Measurements from ENCODE around the gene CEBPG.

The CEBPG gene

DNA sequence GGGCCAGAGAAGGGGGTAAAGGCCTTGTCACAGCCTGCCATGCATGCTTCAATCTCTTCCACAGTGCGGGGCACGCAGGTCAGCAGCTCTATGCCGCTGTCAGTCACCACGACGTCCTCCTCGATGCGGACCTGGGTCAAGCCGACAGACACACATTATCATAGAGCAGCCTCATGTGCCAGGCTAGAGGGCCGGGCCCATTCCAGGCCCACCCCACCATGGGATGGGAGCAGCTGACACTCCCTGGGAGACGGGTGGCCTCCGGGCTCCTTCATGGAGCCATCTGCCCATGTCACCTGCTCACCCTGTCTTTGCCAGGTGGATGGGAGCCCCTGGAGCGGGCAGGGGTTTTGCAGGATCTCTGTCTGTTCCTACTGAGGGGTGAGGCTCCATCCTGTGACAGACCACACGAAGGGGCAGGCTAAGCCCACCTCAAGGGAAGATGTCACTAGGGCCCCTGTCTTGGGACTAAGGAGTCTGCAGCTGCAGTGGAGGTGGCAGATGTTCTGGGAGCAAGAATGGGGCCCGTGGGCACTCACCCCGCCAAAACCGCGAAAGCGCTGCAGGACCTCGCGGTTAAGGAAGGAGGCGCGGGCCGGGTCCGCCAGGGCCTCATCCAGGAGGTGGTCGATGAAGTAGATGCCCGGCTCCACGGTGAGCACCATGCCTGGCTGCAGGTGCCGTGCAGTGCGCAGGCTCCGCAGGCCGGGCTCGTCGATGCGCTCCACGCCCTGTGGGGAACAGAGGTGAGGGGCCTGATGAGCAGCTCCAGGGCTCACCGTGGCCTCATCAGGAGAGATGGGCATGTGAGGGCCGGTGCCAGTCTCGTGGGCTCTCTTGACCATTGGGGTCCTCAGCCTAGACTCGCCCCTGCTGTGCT is 14.1 kb downstream of the CEBPG start:
- H3K9me3 ChIP-seq (ENCODE audit: severe bottlenecking), result no peaks in the 10 kb centered on the region
- TF ChIP-seq, protein P1, sequence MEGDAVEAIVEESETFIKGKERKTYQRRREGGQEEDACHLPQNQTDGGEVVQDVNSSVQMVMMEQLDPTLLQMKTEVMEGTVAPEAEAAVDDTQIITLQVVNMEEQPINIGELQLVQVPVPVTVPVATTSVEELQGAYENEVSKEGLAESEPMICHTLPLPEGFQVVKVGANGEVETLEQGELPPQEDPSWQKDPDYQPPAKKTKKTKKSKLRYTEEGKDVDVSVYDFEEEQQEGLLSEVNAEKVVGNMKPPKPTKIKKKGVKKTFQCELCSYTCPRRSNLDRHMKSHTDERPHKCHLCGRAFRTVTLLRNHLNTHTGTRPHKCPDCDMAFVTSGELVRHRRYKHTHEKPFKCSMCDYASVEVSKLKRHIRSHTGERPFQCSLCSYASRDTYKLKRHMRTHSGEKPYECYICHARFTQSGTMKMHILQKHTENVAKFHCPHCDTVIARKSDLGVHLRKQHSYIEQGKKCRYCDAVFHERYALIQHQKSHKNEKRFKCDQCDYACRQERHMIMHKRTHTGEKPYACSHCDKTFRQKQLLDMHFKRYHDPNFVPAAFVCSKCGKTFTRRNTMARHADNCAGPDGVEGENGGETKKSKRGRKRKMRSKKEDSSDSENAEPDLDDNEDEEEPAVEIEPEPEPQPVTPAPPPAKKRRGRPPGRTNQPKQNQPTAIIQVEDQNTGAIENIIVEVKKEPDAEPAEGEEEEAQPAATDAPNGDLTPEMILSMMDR (IDR thresholded peaks at IDR 0.05; ENCODE audit: poor library complexity, severe bottlenecking), result no peak
- no peak for ATAC-seq (ENCODE audit: low read depth)
- no peaks in the 10 kb centered on the region for H3K27me3 ChIP-seq (ENCODE audit: insufficient read depth, poor library complexity, severe bottlenecking)
- H3K36me3 ChIP-seq (ENCODE audit: low read depth), result peaks cover 25% of the 10 kb centered on the region
- no peak overlapping the region for H3K27ac ChIP-seq (ENCODE audit: poor library complexity, severe bottlenecking)
- no peak overlapping the region for H3K4me3 ChIP-seq (ENCODE audit: severe bottlenecking)
- H3K4me1 ChIP-seq (ENCODE audit: insufficient read depth, poor library complexity, severe bottlenecking), result peaks cover 5% of the 10 kb centered on the region
- peak; percentile 62 for DNase-seq (ENCODE audit: low spot score)

DNA sequence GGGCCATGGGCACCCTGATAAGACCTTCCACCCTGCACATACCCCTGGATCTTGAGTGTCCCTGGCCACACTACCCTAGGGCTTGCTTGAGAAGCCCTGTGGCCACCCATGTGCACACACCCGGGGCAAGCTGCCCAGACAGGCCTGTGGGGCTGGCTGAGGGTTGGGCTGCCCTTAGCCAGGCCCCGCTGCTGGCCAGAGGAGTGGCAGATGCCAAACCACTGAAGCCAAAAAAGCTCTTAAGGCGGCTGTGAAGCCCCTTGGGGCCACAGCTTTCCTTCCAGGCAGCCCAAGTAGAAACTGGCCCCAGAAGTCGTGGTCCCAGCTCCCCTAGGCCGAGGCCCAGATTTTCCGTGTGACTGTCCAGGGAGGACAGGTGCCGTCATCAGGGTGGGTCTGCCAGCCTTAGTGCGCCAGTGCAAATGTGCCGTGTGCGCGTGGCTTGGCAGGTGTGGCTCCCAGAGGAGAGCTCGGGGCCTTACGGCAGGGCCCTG is 14.8 kb downstream of the CEBPG start:
- H3K4me1 ChIP-seq (ENCODE audit: insufficient read depth, poor library complexity, severe bottlenecking), result peaks cover 5% of the 10 kb centered on the region
- no peak overlapping the region for H3K27ac ChIP-seq (ENCODE audit: poor library complexity, severe bottlenecking)
- ATAC-seq (ENCODE audit: low read depth) (no peak; the same call in 2 of the 3 replicates), DNase-seq (ENCODE audit: low spot score) (peak; percentile 51)
- no peaks in the 10 kb centered on the region for H3K27me3 ChIP-seq (ENCODE audit: insufficient read depth, poor library complexity, severe bottlenecking)
- no peaks in the 10 kb centered on the region for H3K9me3 ChIP-seq (ENCODE audit: severe bottlenecking)
- TF ChIP-seq, protein P1 (IDR thresholded peaks at IDR 0.05; ENCODE audit: poor library complexity, severe bottlenecking), result no peak
- no peak overlapping the region for H3K4me3 ChIP-seq (ENCODE audit: severe bottlenecking)
- peaks cover 18% of the 10 kb centered on the region for H3K36me3 ChIP-seq (ENCODE audit: low read depth)

DNA sequence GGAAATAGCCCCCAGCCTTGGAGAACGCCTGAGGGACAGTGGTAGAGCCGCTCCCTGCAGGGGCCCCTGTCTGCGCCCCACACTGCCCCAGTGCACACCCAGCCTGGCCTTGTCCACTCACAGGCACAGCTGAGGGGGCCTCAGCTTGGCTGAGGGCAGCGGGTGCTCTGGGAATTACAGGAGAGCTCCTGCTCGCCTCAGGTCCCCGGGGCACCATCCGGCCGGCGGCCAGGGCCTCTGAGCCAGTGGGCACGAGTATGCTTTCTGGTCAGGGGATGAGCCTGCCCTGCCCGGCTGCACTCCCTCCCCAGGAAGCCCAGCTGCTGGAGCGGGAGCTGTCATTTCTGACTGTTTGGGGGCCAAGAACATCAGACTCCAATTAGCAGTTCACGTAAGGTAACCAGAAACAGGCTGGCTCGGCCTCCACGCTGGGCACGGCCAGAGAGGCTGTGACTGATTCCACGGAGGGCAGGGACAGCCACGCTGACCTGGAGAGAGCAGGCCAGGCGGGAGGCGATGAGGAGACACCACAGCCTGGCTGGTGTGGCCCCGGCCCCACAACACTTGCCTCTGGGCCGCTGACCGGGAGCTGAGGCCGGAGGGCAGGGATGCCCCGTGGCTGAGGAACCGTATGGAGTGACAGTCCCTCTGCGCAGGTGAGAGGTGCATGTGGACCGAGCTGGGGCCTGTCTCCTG is 15.4 kb downstream of the CEBPG start:
- Histone ChIP-seq H3K4me1 (ENCODE audit: insufficient read depth, poor library complexity, severe bottlenecking) (peaks cover 11% of the 10 kb centered on the region), H3K27ac (ENCODE audit: poor library complexity, severe bottlenecking) (no peak overlapping the region), H3K27me3 (ENCODE audit: insufficient read depth, poor library complexity, severe bottlenecking) (no peaks in the 10 kb centered on the region), H3K9me3 (ENCODE audit: severe bottlenecking) (no peaks in the 10 kb centered on the region), H3K4me3 (ENCODE audit: severe bottlenecking) (no peak overlapping the region), H3K36me3 (ENCODE audit: low read depth) (peaks cover 16% of the 10 kb centered on the region)
- no peak for ATAC-seq (ENCODE audit: low read depth)
- TF ChIP-seq, protein P1 (IDR thresholded peaks at IDR 0.05; ENCODE audit: poor library complexity, severe bottlenecking), result no peak
- no peak for DNase-seq (ENCODE audit: low spot score)

DNA sequence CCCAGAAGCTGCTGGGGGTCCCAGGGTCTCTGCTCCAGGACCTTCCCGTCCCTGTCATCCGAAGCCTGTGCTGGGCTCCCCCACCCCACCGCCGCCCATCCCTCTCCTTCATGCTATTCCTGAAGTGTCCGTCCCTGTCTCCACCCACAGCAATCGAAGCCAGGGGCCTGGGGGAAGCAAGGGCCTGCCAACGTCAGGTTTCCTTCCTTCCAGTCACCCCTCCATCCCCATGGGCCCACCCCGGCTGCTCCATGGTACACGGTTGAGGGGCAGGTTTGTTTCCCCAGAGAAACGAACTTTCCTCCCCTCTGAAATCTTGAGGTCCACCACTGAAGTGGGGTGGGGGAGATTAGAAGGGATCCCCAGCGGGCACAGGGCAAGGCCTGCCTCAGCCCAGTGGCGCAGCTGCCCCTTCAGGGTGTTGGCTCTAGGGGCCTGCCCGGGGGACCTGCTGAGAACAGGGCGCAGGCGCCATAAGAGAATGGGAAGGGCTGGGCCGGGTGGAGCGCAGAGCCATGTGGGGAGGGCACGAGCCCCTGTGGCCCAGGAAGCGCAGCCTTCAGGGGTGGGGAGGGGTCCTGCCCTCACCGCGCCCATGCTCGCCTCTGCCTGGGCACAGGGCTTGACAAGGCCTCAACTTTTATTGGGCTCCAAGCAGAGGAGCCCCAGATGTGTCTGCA is 16.1 kb downstream of the CEBPG start:
- peaks cover 12% of the 10 kb centered on the region for H3K36me3 ChIP-seq (ENCODE audit: low read depth)
- ATAC-seq (ENCODE audit: low read depth) (no peak), DNase-seq (ENCODE audit: low spot score) (peak; percentile 48)
- peaks cover 17% of the 10 kb centered on the region for H3K4me1 ChIP-seq (ENCODE audit: insufficient read depth, poor library complexity, severe bottlenecking)
- no peak overlapping the region for H3K4me3 ChIP-seq (ENCODE audit: severe bottlenecking)
- TF ChIP-seq, protein P1 (IDR thresholded peaks at IDR 0.05; ENCODE audit: poor library complexity, severe bottlenecking), result no peak
- no peaks in the 10 kb centered on the region for H3K27me3 ChIP-seq (ENCODE audit: insufficient read depth, poor library complexity, severe bottlenecking)
- no peak overlapping the region for H3K27ac ChIP-seq (ENCODE audit: poor library complexity, severe bottlenecking)
- H3K9me3 ChIP-seq (ENCODE audit: severe bottlenecking), result no peaks in the 10 kb centered on the region

Data from RWPE2 (cell line).